AG04449 (cell line): ENCODE results near the gene SPC25.

Source experiments
- CTCF ChIA-PET: fragments of 350-600 bp; formaldehyde crosslinking; extraction: SDS; loops from one replicate; lab custom pipeline; 2021; ENCODE audit warnings: antibody characterized with exemption; lab: Yijun Ruan, JAX
- POLR2A ChIA-PET: fragments of 400-600, 350-600 bp; formaldehyde crosslinking; extraction: SDS; loops from one replicate; lab custom pipeline; 2020; ENCODE audit warnings: antibody characterized with exemption, inconsistent platforms; lab: Yijun Ruan, JAX
- DNase-seq: peaks from one replicate; pipeline ENCODE4 v3.0.0-alpha.2; 2010; ENCODE audit warnings: low read depth, low spot score
- H3K4me3 ChIP-seq: 2 replicates; pipeline ENCODE4 v1.5.1; 2011; ENCODE audit warnings: low read depth, mild to moderate bottlenecking, control low read depth, low read length
- TF ChIP-seq, protein P1 (sequence below): IDR thresholded peaks from one replicate; pipeline ENCODE4 v1.5.1; 2011; ENCODE audit warnings: mild to moderate bottlenecking, moderate library complexity, low read length, control low read depth, inconsistent platforms; ENCODE audit not compliant: insufficient read depth; ENCODE audit errors: missing control alignments

Gene SPC25

GRCh38 chr2:168841445-168841844 is 48.8 kb downstream of the SPC25 start:
- TF ChIP-seq, protein P1, sequence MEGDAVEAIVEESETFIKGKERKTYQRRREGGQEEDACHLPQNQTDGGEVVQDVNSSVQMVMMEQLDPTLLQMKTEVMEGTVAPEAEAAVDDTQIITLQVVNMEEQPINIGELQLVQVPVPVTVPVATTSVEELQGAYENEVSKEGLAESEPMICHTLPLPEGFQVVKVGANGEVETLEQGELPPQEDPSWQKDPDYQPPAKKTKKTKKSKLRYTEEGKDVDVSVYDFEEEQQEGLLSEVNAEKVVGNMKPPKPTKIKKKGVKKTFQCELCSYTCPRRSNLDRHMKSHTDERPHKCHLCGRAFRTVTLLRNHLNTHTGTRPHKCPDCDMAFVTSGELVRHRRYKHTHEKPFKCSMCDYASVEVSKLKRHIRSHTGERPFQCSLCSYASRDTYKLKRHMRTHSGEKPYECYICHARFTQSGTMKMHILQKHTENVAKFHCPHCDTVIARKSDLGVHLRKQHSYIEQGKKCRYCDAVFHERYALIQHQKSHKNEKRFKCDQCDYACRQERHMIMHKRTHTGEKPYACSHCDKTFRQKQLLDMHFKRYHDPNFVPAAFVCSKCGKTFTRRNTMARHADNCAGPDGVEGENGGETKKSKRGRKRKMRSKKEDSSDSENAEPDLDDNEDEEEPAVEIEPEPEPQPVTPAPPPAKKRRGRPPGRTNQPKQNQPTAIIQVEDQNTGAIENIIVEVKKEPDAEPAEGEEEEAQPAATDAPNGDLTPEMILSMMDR = no peak
- POLR2A ChIA-PET = no interaction called here
- no peak for DNase-seq
- no peak overlapping the region for H3K4me3 ChIP-seq
- CTCF ChIA-PET = no interaction called here

DNA sequence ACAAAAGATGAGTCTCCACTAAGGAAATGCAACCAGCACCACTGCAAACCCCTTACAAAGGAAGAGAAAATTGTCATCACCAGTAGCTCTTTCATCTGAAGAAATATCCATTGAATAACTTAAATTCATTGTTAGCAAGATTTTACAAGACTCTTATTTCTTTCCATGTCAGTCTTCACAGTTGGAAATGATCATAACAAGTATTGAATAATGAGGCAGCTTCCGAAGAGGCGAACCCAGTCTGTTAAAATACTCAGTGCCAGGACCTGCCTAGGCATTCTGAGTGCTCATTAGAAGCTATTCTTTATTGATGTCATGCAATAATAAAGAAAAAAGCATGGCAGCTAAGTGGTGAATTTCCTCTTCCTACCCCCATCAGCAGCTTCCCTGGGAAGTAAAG is 54.3 kb downstream of the SPC25 start:
- ChIA-PET POLR2A (no interaction called here), CTCF (no interaction called here)
- no peak for DNase-seq
- H3K4me3 ChIP-seq = no peak overlapping the region
- TF ChIP-seq, protein P1 = no peak

- DNase-seq = no peak
- ChIA-PET POLR2A (no interaction called here), CTCF (no interaction called here)
- no peak overlapping the region for H3K4me3 ChIP-seq
- TF ChIP-seq, protein P1 = no peak
Measured at GRCh38 chr2:168831662-168832061, 58.6 kb downstream of the SPC25 start.

GRCh38 chr2:168830958-168831357 is 59.3 kb downstream of the SPC25 start:
- ChIA-PET CTCF (no interaction called here), POLR2A (no interaction called here)
- no peak overlapping the region for H3K4me3 ChIP-seq
- no peak for DNase-seq
- TF ChIP-seq, protein P1 = no peak

DNA sequence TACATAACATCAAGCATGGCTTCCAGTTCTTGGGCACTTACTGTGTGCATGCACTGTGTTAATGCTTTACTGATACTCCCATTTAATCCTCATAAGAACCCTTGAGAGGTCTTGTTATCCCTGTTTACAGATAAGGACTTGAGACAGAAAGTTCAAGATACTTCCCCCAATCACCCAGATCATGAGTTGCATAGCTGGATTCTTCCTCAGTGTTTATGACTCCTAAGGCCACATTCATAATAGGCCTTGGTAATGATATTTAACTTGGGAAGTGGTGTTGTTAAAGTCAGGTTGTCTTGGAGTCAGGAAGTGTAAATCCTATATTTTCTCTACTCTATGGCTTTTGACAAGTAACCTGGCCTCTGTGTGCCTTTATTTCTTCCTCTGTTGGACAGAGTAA is 65.1 kb downstream of the SPC25 start:
- no peak for DNase-seq
- ChIA-PET POLR2A (no interaction called here), CTCF (interaction anchor here (0.8 kb wide), 1 partner anchor 28 kb away, joined by 3 read pairs; no protein-coding TSS in a partner anchor)
- TF ChIP-seq, protein P1 = no peak
- no peak overlapping the region for H3K4me3 ChIP-seq

GRCh38 chr2:168821992-168822391 is 68.2 kb downstream of the SPC25 start:
- CTCF ChIA-PET = no interaction called here
- no peak overlapping the region for H3K4me3 ChIP-seq
- POLR2A ChIA-PET = no interaction called here
- DNase-seq = no peak
- TF ChIP-seq, protein P1 = no peak

DNA sequence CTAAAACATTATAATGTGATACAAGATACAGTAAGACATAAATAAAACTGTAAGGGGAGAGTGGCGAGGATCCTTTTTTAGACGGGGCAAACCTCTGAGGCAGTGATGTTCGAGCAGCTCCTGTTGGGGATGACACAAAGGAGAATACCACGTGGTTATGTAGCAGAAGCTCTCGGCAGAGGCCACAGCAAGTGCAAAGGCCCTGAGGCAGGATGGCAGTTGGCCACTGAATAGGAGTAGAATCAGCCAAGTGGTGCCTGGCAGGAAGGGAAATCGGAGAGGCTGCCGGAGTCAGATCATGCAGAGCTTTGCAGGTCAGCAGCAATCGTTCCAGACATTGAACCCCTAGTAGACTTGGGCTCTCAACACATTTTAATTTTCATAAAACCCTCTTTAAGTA is 68.7 kb downstream of the SPC25 start:
- POLR2A ChIA-PET = no interaction called here
- TF ChIP-seq, protein P1 = no peak
- DNase-seq = no peak
- H3K4me3 ChIP-seq = no peak overlapping the region
- CTCF ChIA-PET = no interaction called here
